Myocyte (in vitro differentiated cells): ENCODE measurements around the gene FAM120B. TPM values are rescaled to one million over a fixed set of nuclear protein-coding genes. Genes with fewer than 3 reads are reported as not detected.
A peak's percentile ranks its signal among the peaks of the same experiment; 100 is the strongest.
"Not testable (repeated sequence)": the region's sequence is repeated elsewhere in the genome, so short reads cannot be mapped to it uniquely, and the experiment has no call there.

Experiments
- DNase-seq: peaks from one replicate; pipeline ENCODE4 v3.0.0-alpha.2; 2012; ENCODE audit warnings: low read depth
- polyA plus RNA-seq: library from polyadenylated mRNA; unstranded; fragments of >200 nt; gene quantifications from one replicate; pipeline ENCODE4 v1.2.1, GENCODE V29; 2012; ENCODE audit warnings: missing spikeins
- total RNA-seq: library from RNA; depleted of rRNA; stranded (reverse); fragments of >200 nt; gene quantifications from 2 replicates; pipeline ENCODE4 v1.2.3, GENCODE V29; 2014

The FAM120B gene, protein sequence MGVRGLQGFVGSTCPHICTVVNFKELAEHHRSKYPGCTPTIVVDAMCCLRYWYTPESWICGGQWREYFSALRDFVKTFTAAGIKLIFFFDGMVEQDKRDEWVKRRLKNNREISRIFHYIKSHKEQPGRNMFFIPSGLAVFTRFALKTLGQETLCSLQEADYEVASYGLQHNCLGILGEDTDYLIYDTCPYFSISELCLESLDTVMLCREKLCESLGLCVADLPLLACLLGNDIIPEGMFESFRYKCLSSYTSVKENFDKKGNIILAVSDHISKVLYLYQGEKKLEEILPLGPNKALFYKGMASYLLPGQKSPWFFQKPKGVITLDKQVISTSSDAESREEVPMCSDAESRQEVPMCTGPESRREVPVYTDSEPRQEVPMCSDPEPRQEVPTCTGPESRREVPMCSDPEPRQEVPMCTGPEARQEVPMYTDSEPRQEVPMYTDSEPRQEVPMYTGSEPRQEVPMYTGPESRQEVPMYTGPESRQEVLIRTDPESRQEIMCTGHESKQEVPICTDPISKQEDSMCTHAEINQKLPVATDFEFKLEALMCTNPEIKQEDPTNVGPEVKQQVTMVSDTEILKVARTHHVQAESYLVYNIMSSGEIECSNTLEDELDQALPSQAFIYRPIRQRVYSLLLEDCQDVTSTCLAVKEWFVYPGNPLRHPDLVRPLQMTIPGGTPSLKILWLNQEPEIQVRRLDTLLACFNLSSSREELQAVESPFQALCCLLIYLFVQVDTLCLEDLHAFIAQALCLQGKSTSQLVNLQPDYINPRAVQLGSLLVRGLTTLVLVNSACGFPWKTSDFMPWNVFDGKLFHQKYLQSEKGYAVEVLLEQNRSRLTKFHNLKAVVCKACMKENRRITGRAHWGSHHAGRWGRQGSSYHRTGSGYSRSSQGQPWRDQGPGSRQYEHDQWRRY
- 14.9 and 18.1 TPM in 2 replicates for total RNA-seq
- polyA plus RNA-seq, result 18.8 TPM

GRCh38 chr6:170306324-170307079 is at the start of gene FAM120B:
Gene FAM120B (plus strand): TSS chr6:170306758. CDS start chr6:170317391, 10,633 bp downstream.
- DNase-seq, result peak; percentile 98

GRCh38 chr6:170257376-170257775 is 49.2 kb upstream of the FAM120B start:
- peak; percentile 92 for DNase-seq

GRCh38 chr6:170258407-170258806 is 48.2 kb upstream of the FAM120B start:
- no peak for DNase-seq

DNA sequence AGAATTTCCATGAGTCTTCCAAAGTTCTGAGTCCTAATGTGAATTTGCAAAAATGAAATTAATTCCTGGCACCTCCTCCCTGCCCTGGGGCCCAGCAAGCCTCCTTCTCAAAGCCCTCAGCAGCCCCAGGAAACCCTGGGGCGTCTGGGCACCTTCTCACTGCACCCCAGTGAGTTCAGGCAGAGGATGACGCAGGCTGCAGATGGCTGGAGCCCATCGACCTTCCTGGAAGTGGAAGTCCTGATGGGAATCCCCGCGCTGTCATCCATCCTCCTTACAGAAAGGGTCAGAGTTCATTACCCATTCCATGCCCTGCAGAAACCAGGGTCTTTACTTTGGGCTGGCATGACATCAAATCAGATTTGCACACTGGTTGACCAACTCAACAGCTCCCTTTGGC is 47.3 kb upstream of the FAM120B start:
- no peak for DNase-seq

DNA sequence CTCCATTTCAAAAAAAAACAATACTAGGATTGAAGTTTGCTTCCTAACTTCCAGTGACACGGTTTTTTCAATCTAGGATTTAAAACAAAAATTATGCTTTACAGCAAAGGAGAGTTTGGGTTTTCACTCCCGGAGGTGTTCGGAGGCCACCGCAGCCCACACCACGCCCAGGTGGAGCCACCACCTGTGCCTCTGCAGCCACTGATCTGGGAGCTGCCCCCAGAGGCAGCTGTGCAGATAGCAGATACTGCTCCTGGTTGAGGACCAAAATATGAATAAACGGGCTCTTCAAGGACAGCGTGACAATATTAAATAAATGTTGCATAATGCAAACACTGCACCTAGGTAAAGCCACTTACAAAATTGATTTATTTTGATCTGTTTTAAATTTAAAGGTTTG is 45.9 kb upstream of the FAM120B start:
- DNase-seq, result no peak

DNA sequence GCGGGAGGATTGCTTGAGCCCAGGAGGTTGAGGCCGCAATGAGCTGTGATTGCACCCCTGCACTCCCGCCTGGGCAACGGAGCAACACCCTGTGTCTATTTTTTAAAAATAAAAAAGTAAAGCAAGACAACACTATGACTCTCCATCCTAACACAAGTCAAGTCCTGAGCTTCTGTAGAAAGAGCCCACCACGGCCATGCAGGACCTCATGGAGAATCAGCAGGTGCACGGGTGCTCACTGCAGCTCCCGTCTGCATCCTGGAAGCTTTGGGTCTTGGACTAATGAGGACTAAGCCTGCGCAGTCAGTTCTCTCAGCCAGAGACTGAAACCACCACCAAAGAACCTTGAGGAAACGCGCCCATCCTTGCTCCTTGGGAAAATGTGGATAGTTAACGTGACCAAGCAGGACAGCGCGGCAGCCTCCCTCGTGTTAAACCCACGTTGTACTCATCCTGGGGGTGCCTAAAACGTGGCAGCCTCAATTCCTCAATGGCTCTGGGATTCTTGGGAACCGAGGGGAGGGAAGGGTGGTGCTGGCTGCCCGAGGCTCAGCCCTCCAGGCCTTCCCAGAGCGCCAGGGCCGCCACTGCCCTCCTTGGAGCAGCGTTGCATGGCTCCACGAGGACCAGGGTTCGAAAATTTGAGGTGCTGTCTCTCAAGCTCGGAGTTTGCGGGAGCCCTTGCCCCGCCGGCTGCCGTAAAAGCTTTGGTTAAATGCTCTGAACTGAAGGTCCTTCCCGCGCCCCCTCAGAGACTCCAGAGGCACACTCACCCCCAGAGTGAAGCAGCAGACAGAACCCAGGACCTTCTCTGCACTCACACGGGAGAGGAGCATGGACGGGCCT is 44.7 kb upstream of the FAM120B start:
- DNase-seq, result no peak

GRCh38 chr6:170262489-170263088 is 44.0 kb upstream of the FAM120B start:
- DNase-seq, result no peak

DNA sequence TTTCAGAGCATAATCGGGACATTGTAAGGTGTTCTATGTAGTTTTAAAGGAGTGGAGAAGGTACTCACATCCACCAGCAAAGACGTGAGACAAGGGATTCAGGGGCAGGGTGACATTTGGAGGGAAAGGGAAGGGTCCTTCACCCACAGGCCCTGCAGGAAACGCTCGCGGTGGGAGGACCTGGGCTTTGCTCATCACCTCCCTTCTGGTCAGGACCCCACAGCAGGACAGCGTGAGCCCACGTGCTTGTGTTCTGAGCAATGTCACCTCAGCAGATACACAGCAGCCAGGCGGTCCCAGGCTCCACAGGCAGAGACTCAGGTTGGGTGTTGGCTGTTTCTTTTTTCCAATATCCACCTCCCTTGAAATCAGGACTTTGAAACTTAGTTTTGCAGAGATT is 43.1 kb upstream of the FAM120B start:
- no peak for DNase-seq

DNA sequence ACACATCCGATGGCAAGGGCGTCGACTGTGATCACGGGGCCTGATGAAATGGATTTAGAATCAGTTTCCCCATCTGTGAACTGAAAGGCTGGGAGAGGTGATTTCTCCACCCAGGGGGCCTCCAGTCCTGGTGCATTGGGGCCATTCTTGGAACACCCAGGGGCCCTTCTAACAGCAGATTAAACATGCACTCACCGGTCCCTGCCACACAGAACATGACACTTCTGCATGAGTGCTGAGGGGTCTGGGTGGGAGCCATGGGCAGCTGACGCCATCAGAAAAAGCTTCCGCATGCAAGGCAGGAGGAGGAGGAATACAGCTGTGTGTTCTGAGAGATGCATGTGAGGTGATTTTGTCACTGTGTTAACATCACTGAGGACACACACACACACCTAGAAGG is 42.5 kb upstream of the FAM120B start:
- DNase-seq, result no peak

GRCh38 chr6:170264644-170265043 is 41.9 kb upstream of the FAM120B start:
- not testable (repeated sequence) for DNase-seq

- peak; percentile 48 for DNase-seq
These were observed 40.9 kb upstream of the FAM120B start for GRCh38 chr6:170265655-170266054.

DNA sequence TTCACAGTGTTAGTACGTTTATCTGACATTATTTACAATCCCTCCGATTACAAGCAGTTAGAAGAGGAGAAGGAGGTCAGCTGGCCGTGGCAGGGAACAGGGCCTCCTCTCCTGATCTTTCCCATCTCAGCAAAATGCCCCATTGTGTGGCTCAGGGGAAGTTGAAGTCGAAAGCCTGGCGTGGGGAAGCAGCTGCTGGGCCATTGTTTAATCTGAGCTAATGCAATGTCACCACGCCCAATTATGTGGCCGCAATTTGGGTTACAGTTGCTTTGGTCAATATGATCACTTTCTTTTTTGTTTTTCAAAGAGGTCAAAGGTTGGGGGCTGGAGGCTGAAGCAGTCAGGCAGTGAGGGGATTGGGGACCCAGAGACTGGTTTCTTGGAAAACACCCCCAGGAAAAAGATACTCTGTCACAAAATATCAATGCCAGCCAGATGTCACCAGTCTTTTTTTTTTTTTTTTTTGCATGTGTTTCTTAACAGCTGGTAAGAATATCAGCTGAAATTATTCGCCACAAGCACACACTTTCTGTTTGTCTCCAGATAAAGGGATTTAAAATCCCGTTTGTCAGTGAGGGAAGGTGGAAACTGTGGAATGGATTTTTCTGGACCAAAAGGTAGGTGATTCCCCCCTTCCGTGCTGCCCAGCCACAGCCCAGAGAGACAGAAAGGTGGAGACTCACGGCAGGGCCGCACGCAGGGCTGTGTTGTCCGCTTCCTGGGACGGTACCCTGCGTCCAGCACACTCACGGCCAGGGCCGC is 40.3 kb upstream of the FAM120B start:
- DNase-seq, result peak; percentile 93

DNA sequence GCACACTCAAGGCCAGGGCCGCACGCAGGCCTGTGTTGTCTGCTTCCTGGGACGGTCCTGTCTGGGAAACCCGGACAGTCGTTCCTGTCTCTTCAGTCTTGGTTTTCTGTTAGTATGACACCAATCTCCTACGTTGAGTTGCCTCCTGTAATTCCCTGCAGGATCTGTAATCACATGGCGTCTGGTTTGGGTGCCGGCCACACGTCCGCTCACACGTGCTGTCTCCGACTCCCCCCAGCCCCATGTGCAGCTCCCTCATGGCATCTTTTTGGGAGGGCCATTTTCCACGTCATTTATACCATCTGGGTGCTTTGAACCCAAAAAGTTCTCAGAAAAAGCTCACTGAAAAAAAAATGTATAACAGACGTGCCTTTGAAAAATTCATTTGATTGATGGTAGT is 38.9 kb upstream of the FAM120B start:
- DNase-seq, result no peak

- no peak for DNase-seq
These were observed 38.1 kb upstream of the FAM120B start for GRCh38 chr6:170268216-170269129.

DNA sequence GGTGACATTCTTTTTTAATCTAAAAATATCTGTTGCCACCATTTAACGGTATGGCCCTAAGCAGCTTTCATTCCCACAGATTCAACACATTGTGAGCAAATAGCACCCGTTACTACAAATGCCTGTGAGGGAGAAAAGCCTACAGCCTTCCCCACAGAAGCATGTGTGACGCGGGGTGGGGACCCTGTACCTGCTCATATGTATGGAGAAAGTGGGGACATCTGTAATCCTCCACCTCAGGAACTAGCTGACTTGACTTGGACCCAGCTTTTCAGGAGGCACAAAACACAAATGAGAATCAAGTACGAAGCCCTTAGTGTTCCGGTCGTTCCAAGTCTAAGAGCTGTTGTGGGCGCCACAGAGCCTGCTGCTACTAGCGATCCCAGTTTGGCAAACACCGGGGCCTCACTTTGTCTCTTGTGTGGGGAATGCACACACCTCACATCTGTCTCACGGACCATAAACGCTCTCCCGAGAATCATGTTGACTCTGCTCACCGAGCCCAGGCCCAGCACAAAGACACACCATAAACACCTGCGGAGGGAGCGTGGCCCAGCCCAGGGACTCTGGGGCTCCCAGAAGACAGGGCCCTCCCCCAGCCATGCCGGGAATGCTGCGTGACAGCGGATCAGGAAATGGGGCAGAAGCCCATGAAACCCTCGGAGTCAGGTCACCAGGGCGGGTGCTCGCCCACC is 37.3 kb upstream of the FAM120B start:
- no peak for DNase-seq

DNA sequence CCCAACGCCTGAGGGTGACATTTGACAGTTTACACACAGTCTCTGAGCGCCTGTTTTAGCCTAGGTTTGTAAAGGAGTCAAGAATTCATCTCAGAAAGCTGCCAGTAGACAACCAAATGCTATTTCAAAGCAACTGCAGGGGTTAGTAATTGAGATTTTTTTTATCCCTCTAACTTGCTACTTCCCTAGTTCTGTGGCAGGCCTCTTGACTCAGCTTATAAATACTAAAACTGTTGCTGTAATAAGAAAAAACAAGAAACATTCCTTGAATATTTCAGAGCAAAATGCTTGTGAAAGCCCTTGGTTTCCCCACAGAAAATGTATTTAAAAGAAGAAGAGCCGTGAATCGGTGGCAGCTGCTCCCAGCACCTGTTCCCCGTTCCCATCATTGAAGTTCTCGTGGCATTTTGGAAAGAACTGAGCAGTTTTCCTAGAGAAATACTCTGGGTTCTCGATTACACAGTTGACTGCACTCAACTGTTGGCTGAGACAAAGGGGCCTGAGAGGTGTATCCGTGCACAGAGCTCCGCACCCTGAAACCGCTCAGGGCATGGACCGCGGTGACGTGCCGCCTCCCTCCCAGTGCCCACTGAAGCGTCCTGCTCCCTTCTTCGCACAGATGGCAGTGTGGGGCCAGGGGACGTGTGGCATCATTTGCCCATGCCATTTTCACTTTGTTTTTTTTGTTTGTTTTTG is 36.6 kb upstream of the FAM120B start:
- peak; percentile 84 for DNase-seq
